Stromal cell of bone marrow (primary cell): ENCODE data around the gene NAA35.
"Not testable (repeated sequence)": the region's sequence is repeated elsewhere in the genome, so short reads cannot be mapped to it uniquely, and the experiment has no call there.

Source experiments
- DNase-seq: peaks from one replicate; pipeline ENCODE4 v3.0.0-alpha.2; 2012; ENCODE audit warnings: low read depth

The NAA35 gene

DNA sequence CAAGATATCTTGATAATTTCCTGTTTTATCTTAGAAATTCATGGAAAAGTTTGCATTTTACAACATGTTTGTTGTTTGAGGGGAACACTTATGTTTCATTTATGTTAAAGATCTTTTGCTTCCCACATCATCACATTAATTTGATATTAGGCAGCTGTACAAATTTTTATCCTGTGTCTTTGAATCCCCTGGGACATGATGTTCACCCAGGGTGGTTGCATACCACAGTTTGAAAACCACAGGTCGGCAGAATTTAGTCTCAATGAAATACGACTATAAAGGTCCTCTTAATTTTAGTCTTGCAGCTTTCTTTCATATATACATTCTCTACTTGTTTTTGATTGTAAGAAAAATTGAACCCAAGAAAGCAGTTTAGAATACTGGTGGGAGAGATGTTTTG lies 3.7 kb downstream of the NAA35 start:
- DNase-seq: no peak

- no peak for DNase-seq
Observed at GRCh38 chr9:85949586-85950335, 8.8 kb downstream of the NAA35 start.

GRCh38 chr9:85959955-85960354 lies 19.0 kb downstream of the NAA35 start:
- DNase-seq: no peak

GRCh38 chr9:85960688-85961093 lies 19.7 kb downstream of the NAA35 start:
- no peak for DNase-seq

DNA sequence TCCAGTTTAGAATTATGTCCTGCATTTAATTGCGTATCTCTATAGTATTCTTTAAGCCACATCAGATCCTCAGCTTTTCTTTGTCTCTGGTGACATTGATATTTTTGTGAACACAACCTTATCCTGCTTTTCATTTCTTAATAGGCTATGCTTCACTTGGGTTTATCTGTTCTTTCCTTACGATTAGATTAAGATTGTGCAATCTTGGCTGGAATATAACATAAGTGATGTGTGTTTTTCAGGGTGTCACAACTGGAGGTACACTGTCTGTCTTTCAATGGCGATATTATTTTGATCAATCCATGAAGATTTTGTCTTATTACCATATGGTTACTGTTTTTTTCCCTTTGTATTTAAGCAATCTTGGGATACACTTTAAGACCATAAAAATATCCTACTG lies 23.6 kb downstream of the NAA35 start:
- DNase-seq: no peak

GRCh38 chr9:85964949-85965348 lies 24.0 kb downstream of the NAA35 start:
- DNase-seq: no peak

DNA sequence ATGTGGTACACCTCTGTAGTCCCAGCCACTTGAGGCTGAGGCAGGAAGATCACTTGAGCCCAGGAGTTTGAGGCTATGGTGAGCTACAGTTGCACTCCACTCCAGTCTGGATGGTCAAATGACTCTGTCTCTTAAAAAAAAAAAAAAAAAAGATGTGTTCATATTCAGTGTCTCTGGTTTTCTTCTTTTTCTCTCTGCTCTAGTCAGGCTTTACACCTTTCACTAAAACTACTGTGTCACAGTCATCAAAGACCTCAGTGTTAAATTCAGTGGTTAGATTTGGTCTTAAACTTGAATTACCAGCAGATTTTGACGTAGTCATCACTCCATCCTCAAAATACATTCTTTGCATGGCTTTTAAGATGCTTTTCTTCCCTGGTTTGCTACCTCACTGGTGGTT lies 28.8 kb downstream of the NAA35 start:
- no peak for DNase-seq

GRCh38 chr9:85971731-85972130 lies 30.8 kb downstream of the NAA35 start:
- DNase-seq: no peak

- no peak for DNase-seq
Observed at GRCh38 chr9:85973238-85973637, 32.3 kb downstream of the NAA35 start.

- DNase-seq: not testable (repeated sequence)
Observed at GRCh38 chr9:85974055-85974547, 33.2 kb downstream of the NAA35 start.

DNA sequence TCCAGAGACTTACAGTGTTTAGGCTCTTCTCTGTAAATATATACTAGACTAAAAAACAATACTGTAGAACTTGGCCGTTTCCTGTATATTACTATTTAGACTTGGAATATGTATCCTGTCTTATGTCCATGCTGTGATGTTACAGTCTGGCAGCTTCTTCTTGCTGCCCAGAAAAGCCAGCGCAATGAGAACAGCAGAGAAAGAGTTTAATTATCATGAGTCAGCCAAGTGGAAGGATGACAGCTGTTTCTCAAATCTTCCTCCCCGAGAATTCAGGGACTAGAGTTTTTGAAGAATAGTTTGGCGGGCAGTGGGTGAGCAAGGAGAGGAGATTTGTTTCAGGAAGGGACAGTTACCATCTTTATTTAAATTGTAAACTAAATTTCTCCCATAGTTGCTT lies 37.5 kb downstream of the NAA35 start:
- DNase-seq: peak; percentile 2

- no peak for DNase-seq
Observed at GRCh38 chr9:85981369-85981768, 40.4 kb downstream of the NAA35 start.

GRCh38 chr9:85984457-85984856 lies 43.5 kb downstream of the NAA35 start:
- DNase-seq: no peak

- no peak for DNase-seq
Observed at GRCh38 chr9:85987236-85987635, 46.3 kb downstream of the NAA35 start.

- DNase-seq: no peak
Observed at GRCh38 chr9:85994191-85994590, 53.2 kb downstream of the NAA35 start.

DNA sequence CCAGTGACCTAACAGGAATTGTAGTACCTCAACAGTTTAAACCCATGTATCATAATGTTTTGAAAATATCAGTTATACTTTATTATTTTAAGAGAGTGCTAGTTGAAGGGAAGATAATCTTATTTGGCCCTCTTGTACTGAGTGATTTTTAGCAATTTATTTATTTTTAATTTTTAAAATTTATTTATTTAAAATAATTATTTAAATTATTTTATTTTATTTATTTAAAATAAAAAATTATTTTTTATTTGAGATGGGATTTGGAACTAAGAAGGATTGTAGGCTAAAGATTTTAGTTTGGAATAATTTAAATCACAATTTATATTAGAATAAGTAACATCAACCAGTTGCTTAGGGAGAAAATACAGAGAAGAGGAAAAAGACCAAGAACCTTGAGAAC lies 54.2 kb downstream of the NAA35 start:
- DNase-seq: no peak

DNA sequence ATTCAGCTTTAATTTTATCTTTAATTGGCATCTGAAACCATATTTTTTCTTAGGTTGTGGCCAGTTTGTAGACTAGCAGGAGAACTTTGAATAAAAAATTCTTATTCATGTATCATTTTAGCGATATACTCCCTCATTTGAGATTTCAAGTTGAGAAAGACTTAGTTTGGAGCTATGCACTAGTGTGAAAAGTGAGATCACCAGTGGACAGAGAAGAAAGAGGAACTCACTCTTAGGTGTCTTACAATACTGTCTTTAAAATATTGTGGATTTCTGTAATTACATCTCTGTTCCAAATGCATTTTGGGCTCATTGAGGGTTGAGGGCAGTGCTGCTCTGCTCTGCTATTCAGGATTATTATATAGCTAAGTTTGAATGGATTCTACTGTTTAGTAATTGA lies 54.7 kb downstream of the NAA35 start:
- DNase-seq: no peak

GRCh38 chr9:86005253-86005775 lies 64.4 kb downstream of the NAA35 start:
- no peak for DNase-seq

GRCh38 chr9:86009133-86009532 lies 68.2 kb downstream of the NAA35 start:
- DNase-seq: no peak

GRCh38 chr9:86020731-86021130 lies 79.8 kb downstream of the NAA35 start:
- DNase-seq: peak; percentile 44

DNA sequence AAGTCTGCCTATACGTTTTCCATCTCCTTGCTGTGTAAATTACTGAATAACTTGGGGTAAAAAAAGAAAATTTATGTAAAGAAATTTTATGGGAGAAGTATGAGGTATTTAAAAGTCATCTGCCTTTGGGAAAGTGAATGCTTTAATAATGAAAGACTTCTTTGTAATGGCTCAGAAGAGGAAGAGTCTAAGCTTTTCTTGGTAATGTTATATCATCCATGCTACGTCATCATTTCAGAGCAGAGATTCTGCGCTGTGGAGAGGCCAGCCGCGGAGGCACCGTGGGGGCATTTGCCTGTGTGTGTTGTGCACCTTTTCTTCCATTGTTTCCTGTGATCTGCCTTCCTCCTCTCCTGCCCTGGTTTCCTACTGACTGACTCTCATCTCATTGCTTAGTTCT lies 80.2 kb downstream of the NAA35 start:
- DNase-seq: no peak

DNA sequence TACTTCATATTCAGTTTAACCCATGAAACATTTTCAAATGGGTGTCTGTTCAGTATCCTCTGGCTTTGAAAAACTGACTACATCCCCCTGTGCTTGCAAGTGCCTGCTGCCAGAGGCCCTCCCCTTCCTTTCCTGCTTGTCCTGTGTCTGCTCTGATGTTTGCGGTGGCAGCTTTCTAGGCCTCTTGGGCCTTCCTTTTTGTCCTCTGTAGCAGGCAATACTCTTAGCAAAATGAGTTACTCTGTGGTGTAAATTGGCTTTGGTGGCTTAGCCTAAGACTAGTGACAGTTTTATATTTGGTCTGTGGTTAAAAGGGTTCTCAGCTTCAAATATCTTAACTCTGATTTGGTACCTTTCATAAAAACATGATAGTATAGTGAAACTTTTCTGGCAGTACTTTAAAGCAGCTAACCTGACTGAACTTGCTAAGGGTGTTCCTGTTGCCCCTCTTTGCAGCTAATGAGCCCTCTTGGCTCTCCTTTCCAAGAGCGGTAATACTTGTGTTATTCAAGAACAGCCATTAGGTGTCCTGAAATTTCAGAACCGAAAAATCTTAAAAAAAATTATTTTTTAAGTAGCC lies 81.8 kb downstream of the NAA35 start:
- DNase-seq: no peak

DNA sequence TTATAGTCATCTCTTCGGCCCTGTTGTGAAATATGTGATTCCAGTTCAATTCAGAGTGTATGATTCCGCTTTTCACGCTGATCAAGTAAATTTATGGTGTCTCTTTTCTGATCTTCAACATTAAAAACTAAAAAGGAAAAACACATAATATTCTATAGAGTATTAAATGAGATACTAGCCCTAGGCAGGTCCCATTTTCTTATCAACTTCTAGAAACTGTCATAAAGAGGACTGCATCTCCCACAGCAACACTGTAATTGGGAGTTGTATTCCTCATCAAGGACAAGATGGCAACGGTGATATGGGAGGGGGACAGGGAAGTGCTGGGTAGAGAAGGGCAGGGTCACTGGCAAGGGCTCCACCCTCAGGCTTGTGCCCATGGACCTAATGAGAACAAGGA lies 86.8 kb downstream of the NAA35 start:
- DNase-seq: no peak
